ENCODE data around the gene DNPH1. TPM values are rescaled to one million over a fixed set of nuclear protein-coding genes. Genes with fewer than 3 reads are reported as not detected.

Gene DNPH1
- 36.5 TPM for total RNA-seq
- long read RNA-seq, transcript DNPH1-201 (4 exons, 657 nt): major isoform, 12 of 15 reads
- long read RNA-seq, partial matches to known transcripts: 1 of 15 reads
- long read RNA-seq, other reads (novel, unspliced or antisense): 1 of 15 reads

GRCh38 chr6:43228951-43229802, at the start of gene DNPH1:
TSS of gene DNPH1 (minus strand) at chr6:43229481. CDS start at chr6:43229456, 25 bp downstream.
- peak; percentile 95 for DNase-seq (ENCODE audit: low spot score)

- no peak for DNase-seq (ENCODE audit: low spot score)
Observed at GRCh38 chr6:43278524-43279078, 49.3 kb upstream of the DNPH1 start.

- DNase-seq (ENCODE audit: low spot score): no peak
Observed at GRCh38 chr6:43277643-43278523, 48.6 kb upstream of the DNPH1 start.

- no peak for DNase-seq (ENCODE audit: low spot score)
Observed at GRCh38 chr6:43277306-43277642, 48.0 kb upstream of the DNPH1 start.

GRCh38 chr6:43276577-43277305, 47.5 kb upstream of the DNPH1 start:
- no peak for DNase-seq (ENCODE audit: low spot score)

GRCh38 chr6:43275801-43276576, 46.7 kb upstream of the DNPH1 start:
- DNase-seq (ENCODE audit: low spot score): no peak

- DNase-seq (ENCODE audit: low spot score): no peak
Observed at GRCh38 chr6:43274916-43275597, 45.8 kb upstream of the DNPH1 start.

- no peak for DNase-seq (ENCODE audit: low spot score)
Observed at GRCh38 chr6:43274127-43274915, 45.0 kb upstream of the DNPH1 start.

GRCh38 chr6:43273707-43274106, 44.4 kb upstream of the DNPH1 start:
- DNase-seq (ENCODE audit: low spot score): no peak

GRCh38 chr6:43271944-43272343, 42.7 kb upstream of the DNPH1 start:
- no peak for DNase-seq (ENCODE audit: low spot score)

- DNase-seq (ENCODE audit: low spot score): no peak
Observed at GRCh38 chr6:43271103-43271815, 42.0 kb upstream of the DNPH1 start.

GRCh38 chr6:43269273-43270007, 40.2 kb upstream of the DNPH1 start:
- no peak for DNase-seq (ENCODE audit: low spot score)

- DNase-seq (ENCODE audit: low spot score): no peak
Observed at GRCh38 chr6:43268782-43269272, 39.5 kb upstream of the DNPH1 start.

- DNase-seq (ENCODE audit: low spot score): no peak
Observed at GRCh38 chr6:43268355-43268700, 39.0 kb upstream of the DNPH1 start.

- DNase-seq (ENCODE audit: low spot score): no peak
Observed at GRCh38 chr6:43267619-43268354, 38.5 kb upstream of the DNPH1 start.

GRCh38 chr6:43265564-43265963, 36.3 kb upstream of the DNPH1 start:
- no peak for DNase-seq (ENCODE audit: low spot score)

All from mesenteric fat pad (tissue), 1 donor.